Right lobe of liver (tissue), 4 donors: ENCODE results near the gene NRXN2.

ENCODE experiments used
- CTCF ChIP-seq, 4 donors: fragments of 200-600 bp in 3 of 4; fragments of 450-650 bp in 1 of 4; IDR thresholded peaks; one replicate each; pipeline versions ENCODE4 v1.5.1 to v1.8.0; 2016 to 2022; ENCODE audit warnings: antibody characterized with exemption in 4 of 4, mild to moderate bottlenecking in 2 of 4
- POLR2A ChIP-seq: fragments of 450-650 bp; IDR thresholded peaks from one replicate; pipeline ENCODE4 v1.6.1; 2017; ENCODE audit warnings: antibody characterized with exemption, mild to moderate bottlenecking
- donor health status: DM: no; HTN: no; CAD: no.
- donor health status: DM: no; HTN: no; CAD: no.
- donor health status: DM: no; HTN: yes; CAD: no.

DNA sequence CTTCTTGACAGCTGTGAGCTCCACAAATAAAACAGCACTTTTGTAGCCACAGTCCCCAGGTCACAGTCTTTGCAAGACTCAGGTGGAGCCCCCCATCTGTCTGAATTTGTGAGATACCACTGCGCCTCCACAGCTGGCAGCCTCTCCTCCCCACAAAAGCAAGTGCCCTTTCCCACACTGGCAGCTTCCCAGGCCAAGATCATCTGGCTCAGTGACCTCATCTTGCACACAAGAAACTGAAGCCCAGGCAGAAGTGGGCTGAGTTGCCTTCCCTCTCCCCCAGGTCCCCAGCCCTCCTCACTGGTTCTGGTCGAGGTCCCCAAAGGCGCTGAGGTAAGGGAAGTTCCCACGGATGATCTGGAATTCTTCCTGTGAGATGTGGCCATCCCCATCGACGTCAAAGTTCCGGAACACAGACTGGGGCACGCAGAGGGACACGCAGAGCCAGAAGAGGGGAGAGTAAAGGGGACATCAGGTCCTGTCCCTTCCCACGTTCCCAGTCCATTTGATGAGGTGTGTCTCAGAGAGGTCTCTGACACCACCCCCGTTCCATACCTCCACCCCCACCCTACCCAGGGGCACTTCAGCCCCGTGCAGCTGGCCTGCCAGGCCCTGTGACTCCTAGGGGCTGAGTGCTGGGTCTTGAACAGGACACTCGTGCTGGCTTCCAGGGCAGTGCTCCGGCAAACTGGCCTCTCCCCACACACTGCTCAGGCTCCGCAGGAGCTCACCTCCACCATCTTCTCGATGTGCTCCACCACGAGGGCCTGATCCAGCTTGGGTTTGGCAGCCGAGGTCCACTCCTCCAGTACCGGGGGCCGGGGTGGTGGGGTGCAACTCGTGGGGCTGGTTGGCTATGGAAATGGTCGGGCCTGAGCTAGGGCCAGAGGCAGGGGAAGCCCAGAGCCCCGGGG lies 12.1 kb upstream of the NRXN2 start:
- TF ChIP-seq CTCF (IDR thresholded peaks at IDR 0.05) (no peak), POLR2A (no peak)
